DND-41 (cell line): ENCODE measurements around the gene E2F2.

ENCODE experiments used
- EZH2 ChIP-seq: IDR thresholded peaks from 3 replicates; pipeline ENCODE4 v1.6.1; 2012; ENCODE audit warnings: borderline replicate concordance, low read depth, mild to moderate bottlenecking, moderate library complexity, low read length, inconsistent platforms; ENCODE audit not compliant: severe bottlenecking
- TF ChIP-seq, protein P1 (sequence below): IDR thresholded peaks from 2 replicates; pipeline ENCODE4 v1.5.1; 2012; ENCODE audit warnings: borderline replicate concordance, low read length, moderate library complexity, mild to moderate bottlenecking; ENCODE audit not compliant: poor library complexity, severe bottlenecking; ENCODE audit errors: extremely low read depth

DNA sequence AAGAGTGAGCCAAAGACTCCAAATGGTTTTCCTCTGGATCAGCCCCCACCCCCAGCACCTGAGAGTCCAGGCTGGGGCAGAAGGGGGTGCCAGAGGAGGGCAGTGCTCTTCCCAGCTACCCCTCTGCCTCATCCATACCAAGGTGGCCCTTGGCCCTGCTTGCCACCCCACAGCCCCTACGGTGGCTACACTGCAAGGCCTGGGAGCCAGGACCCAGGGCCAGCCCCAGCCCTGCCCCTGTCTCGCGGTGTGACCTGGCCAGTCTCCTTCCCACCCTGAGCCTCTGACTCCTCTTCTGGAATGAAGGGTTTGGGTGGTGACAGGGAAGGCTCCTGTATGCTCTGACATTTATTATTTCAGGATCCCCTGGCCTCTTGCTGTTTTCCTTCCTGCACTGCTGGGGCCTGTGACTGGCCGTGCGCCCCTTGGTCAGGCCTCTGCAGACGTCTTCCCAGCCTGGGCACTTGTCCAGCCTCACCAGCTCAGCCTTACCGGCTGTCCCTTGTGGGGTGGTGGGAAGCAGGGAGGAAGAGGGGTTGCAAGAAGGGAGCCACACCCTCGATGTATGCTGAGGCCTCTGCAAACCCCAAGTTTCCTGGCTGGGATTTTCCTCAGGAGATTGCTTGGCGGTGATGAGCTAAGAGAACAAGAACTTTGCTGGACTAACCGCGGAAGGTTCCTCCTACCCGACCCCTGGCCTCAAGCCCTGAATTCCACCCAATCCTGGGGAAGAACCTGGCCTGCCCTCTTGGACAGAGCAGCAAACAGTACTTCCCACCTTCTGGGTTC is 60.6 kb downstream of the E2F2 start:
- TF ChIP-seq, protein P1, sequence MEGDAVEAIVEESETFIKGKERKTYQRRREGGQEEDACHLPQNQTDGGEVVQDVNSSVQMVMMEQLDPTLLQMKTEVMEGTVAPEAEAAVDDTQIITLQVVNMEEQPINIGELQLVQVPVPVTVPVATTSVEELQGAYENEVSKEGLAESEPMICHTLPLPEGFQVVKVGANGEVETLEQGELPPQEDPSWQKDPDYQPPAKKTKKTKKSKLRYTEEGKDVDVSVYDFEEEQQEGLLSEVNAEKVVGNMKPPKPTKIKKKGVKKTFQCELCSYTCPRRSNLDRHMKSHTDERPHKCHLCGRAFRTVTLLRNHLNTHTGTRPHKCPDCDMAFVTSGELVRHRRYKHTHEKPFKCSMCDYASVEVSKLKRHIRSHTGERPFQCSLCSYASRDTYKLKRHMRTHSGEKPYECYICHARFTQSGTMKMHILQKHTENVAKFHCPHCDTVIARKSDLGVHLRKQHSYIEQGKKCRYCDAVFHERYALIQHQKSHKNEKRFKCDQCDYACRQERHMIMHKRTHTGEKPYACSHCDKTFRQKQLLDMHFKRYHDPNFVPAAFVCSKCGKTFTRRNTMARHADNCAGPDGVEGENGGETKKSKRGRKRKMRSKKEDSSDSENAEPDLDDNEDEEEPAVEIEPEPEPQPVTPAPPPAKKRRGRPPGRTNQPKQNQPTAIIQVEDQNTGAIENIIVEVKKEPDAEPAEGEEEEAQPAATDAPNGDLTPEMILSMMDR, result no peak
- no peak for TF ChIP-seq EZH2
